GM12872 (cell line): ENCODE results near the gene RPL32.
A peak's percentile ranks its signal among the peaks of the same experiment; 100 is the strongest.

Experiments used
- CTCF ChIP-seq: IDR thresholded peaks from 3 replicates; pipeline ENCODE4 v1.5.1; 2011; ENCODE audit warnings: low read depth, mild to moderate bottlenecking, low read length, moderate library complexity; ENCODE audit not compliant: insufficient read depth

The RPL32 gene

GRCh38 chr3:12824299-12824698, 17.1 kb downstream of the RPL32 start:
- TF ChIP-seq CTCF: no peak

- peak; percentile 29; the same call in 1 of the 3 replicates for TF ChIP-seq CTCF
Observed at GRCh38 chr3:12822725-12823373, 18.5 kb downstream of the RPL32 start.

- no peak for TF ChIP-seq CTCF
Observed at GRCh38 chr3:12818773-12819172, 22.6 kb downstream of the RPL32 start.

GRCh38 chr3:12818273-12818672, 23.1 kb downstream of the RPL32 start:
- no peak for TF ChIP-seq CTCF

- no peak for TF ChIP-seq CTCF
Observed at GRCh38 chr3:12817343-12817710, 24.0 kb downstream of the RPL32 start.

- no peak for TF ChIP-seq CTCF
Observed at GRCh38 chr3:12816521-12817342, 24.6 kb downstream of the RPL32 start.

- no peak for TF ChIP-seq CTCF
Observed at GRCh38 chr3:12815719-12816118, 25.6 kb downstream of the RPL32 start.
